Nephron progenitor cell (in vitro differentiated cells): ENCODE data around the gene NHS.

Experiments used
- DNase-seq: peaks from one replicate; pipeline ENCODE4 v3.0.0; 2021
- H3K27ac Mint-ChIP-seq: 2 replicates; pipeline ENCODE4 v1.8.0; 2021; ENCODE audit warnings: mild to moderate bottlenecking, moderate library complexity, mixed read lengths
- H3K27me3 Mint-ChIP-seq: 2 replicates; pipeline ENCODE4 v1.8.0; 2021; ENCODE audit warnings: mild to moderate bottlenecking, low read depth, mixed read lengths; ENCODE audit not compliant: poor library complexity
- H3K36me3 Mint-ChIP-seq: 2 replicates; pipeline ENCODE4 v1.8.0; 2021; ENCODE audit warnings: low read depth, mixed read lengths
- H3K4me1 Mint-ChIP-seq: 2 replicates; pipeline ENCODE4 v1.8.0; 2021; ENCODE audit warnings: mixed read lengths
- H3K4me3 Mint-ChIP-seq: 2 replicates; pipeline ENCODE4 v1.8.0; 2021; ENCODE audit warnings: mild to moderate bottlenecking, moderate library complexity, mixed read lengths
- H3K9me3 Mint-ChIP-seq: 2 replicates; pipeline ENCODE4 v1.8.0; 2021; ENCODE audit warnings: mild to moderate bottlenecking, moderate library complexity, mixed read lengths
- CTCF ChIP-seq: fragments of 200-600 bp; sonication (generic); IDR thresholded peaks from 2 replicates; pipeline ENCODE4 v1.5.0; 2021; ENCODE audit warnings: antibody characterized with exemption

The NHS gene

DNA sequence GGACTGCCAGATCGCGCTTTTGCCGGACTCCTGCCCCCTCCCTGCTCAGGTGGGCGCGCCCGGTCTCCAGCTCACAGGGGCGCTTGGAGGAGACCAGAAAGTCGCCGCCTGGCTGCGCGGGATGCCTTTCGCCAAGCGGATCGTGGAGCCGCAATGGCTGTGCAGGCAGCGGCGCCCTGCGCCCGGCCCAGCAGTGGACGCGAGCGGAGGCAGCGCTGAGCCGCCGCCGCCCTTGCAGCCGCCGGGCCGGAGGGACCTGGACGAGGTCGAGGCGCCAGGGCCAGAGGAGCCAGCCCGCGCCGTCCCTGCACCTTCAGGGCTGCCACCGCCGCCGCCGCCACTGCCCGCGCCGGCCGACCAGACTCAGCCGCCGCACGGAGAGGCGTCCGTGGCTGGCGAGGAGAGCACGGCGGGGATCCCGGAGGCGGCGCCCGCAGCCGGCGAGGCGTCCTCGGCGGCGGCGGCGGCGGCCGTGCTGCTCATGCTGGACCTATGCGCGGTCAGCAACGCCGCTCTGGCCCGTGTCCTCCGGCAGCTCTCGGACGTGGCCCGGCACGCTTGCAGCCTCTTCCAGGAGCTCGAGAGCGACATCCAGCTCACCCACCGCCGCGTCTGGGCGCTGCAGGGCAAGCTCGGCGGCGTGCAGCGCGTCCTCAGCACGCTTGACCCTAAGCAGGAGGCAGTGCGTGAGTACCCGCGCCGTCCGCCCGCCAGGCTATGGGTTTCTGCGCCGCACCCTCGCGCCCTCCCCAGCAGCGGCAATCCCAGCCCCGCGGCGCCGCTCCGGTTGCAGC lies 834 bp downstream of the NHS start:
- no peak overlapping the region for H3K27ac Mint-ChIP-seq
- H3K36me3 Mint-ChIP-seq: peaks cover 27% of the 10 kb centered on the region
- TF ChIP-seq CTCF: no peak
- H3K27me3 Mint-ChIP-seq: peaks cover 6% of the 10 kb centered on the region
- H3K4me3 Mint-ChIP-seq: peak overlapping the region; percentile 91
- peaks cover 52% of the 10 kb centered on the region for H3K4me1 Mint-ChIP-seq
- peak; percentile 65 for DNase-seq
- peaks cover 22% of the 10 kb centered on the region for H3K9me3 Mint-ChIP-seq

DNA sequence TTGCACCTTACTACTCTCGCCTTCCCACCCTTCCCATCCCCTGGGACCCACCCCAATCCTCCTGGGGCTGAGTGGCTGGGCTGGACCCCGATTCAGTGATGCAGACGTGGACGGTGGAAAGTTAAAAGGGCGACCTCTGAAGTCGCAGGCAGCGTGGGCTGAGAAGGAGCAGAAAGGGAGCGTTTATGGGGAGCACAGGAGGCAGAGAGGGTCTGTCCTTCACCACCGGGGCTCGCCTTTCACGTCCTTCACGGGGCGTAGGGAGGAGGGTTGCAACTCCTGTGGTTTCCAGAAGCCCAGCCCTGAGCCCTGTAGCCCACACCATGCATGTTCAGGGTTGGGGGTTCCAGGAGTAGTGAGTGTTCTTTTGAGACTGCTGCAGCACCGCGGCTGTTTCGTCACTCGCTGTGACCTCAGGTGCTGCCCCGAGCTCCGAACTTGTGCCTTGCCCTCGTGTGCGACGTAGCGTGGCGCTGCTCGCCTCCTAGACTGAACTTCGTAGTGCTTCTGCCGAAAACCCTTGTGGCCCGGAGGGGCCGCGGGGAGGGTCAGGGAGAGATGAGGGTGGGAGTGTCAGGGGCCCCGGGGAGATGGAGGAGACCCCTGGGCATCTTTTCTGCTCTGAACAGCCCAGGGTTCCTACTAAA lies 1.6 kb downstream of the NHS start:
- DNase-seq: peak; percentile 43
- no peak for TF ChIP-seq CTCF
- H3K27me3 Mint-ChIP-seq: peaks cover 6% of the 10 kb centered on the region
- H3K9me3 Mint-ChIP-seq: peaks cover 29% of the 10 kb centered on the region
- peak overlapping the region; percentile 87 for H3K4me3 Mint-ChIP-seq
- no peak overlapping the region for H3K27ac Mint-ChIP-seq
- H3K4me1 Mint-ChIP-seq: peaks cover 52% of the 10 kb centered on the region
- H3K36me3 Mint-ChIP-seq: peaks cover 34% of the 10 kb centered on the region

- no peak overlapping the region for H3K27ac Mint-ChIP-seq
- TF ChIP-seq CTCF: no peak
- H3K4me3 Mint-ChIP-seq: peak overlapping the region; percentile 87
- peaks cover 40% of the 10 kb centered on the region for H3K36me3 Mint-ChIP-seq
- H3K9me3 Mint-ChIP-seq: peaks cover 36% of the 10 kb centered on the region
- peak; percentile 67 for DNase-seq
- H3K4me1 Mint-ChIP-seq: peaks cover 49% of the 10 kb centered on the region
- peaks cover 6% of the 10 kb centered on the region for H3K27me3 Mint-ChIP-seq
Observed at GRCh38 chrX:17377091-17377717, 2.2 kb downstream of the NHS start.

DNA sequence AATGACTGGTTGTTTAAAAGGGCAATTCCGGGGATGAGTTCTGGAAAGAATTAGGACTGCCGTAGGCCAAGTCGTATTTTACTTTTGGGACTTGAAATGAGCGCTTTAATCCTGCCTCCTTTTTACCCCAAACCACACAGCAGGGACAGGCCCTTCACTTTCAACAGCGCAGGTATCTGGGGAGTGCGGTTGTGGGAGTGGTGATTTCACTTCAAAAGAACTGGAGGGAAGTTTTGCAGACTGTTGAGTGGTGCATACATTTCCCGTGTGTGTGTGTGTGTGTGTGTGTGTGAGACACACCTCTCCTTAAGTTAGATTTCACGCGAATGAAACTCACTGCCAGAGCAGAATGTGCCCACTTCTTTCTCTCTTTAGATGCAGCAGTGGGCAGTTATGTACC lies 2.8 kb downstream of the NHS start:
- TF ChIP-seq CTCF: no peak
- DNase-seq: no peak
- H3K4me1 Mint-ChIP-seq: peaks cover 43% of the 10 kb centered on the region
- peaks cover 6% of the 10 kb centered on the region for H3K27me3 Mint-ChIP-seq
- peak overlapping the region; percentile 87 for H3K4me3 Mint-ChIP-seq
- H3K9me3 Mint-ChIP-seq: peaks cover 42% of the 10 kb centered on the region
- no peak overlapping the region for H3K27ac Mint-ChIP-seq
- peaks cover 46% of the 10 kb centered on the region for H3K36me3 Mint-ChIP-seq

DNA sequence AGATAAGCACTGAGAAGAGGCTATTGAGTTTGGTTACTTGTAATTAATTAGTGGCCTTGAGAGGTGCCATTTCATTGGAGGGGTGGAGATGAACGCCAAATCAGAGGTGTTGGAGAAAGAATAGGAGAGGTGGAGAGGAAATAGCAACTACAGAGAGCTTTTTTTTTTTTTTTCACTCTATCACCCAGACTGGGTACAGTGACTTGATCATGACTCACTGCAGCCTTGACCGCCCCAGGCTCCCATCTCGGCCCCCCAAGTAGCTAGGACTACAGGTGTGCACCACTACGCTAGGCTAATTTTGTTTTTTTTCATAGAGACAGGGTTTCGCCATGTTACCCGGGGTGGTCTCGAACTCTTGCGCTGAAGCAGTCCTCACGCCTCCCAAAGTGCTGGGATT lies 5.2 kb downstream of the NHS start:
- peaks cover 51% of the 10 kb centered on the region for H3K9me3 Mint-ChIP-seq
- no peak overlapping the region for H3K27ac Mint-ChIP-seq
- no peak for TF ChIP-seq CTCF
- peaks cover 55% of the 10 kb centered on the region for H3K36me3 Mint-ChIP-seq
- no peak overlapping the region for H3K4me3 Mint-ChIP-seq
- peaks cover 22% of the 10 kb centered on the region for H3K4me1 Mint-ChIP-seq
- no peak for DNase-seq
- peaks cover 6% of the 10 kb centered on the region for H3K27me3 Mint-ChIP-seq
